Measurements from ENCODE around the gene CACNA1C.

GRCh38 chr12:2263901-2264300 is 211.1 kb downstream of the CACNA1C start:
- TF ChIP-seq CTCF (IDR thresholded peaks at IDR 0.05), result no peak
- no peak for TF ChIP-seq EZH2 (IDR thresholded peaks at IDR 0.05; ENCODE audit: borderline replicate concordance, insufficient read depth, low read depth, low read length, poor library complexity, severe bottlenecking)

Data from B cell (primary cell).